Panc1 (cell line): ENCODE measurements around the gene RASSF8. TPM values are rescaled to one million over a fixed set of nuclear protein-coding genes. Genes with fewer than 3 reads are reported as not detected.

Source experiments
- ATAC-seq: fragments of 200-7000 bp; cut with Tn5 transposase; 2 replicates; pipeline ENCODE4 v1.9.1; 2020; ENCODE audit warnings: mild to moderate bottlenecking, moderate library complexity
- BruUV-seq: library from RNA; stranded (reverse); fragments of 400-500 nt; replicated peaks from 2 replicates; lab custom pipeline; 2021; lab: Mats Ljungman, UMichigan
- CTCF ChIA-PET: fragments of 300-600 bp; sonication (Branson Sonifier 250); formaldehyde crosslinking; loops from one replicate; lab custom pipeline; 2022; ENCODE audit warnings: antibody characterized with exemption; lab: Charles Lee
- POLR2A ChIA-PET: fragments of 300-600 bp; sonication (Branson Sonifier 250); formaldehyde crosslinking; loops from one replicate; lab custom pipeline; 2022; ENCODE audit warnings: antibody characterized with exemption; lab: Charles Lee
- DNase-seq: peaks from one replicate; pipeline ENCODE4 v3.0.0-alpha.2; 2010; ENCODE audit warnings: low read depth, low spot score
- H3K27ac ChIP-seq: 2 replicates; pipeline ENCODE4 v1.5.1; 2011; ENCODE audit warnings: mild to moderate bottlenecking, low read length, inconsistent platforms
- H3K27me3 ChIP-seq: fragments of 200-500 bp; sonication (Bioruptor generic); 2 replicates; pipeline ENCODE4 v1.6.0; 2014; ENCODE audit warnings: low read length, inconsistent platforms; ENCODE audit not compliant: control insufficient read depth, insufficient read depth
- H3K36me3 ChIP-seq: fragments of 200-500 bp; sonication (Bioruptor generic); 2 replicates; pipeline ENCODE4 v1.5.1; 2014; ENCODE audit warnings: inconsistent platforms, mild to moderate bottlenecking, low read length, moderate library complexity; ENCODE audit not compliant: control insufficient read depth, insufficient read depth
- H3K4me1 ChIP-seq: 2 replicates; pipeline ENCODE4 v1.5.1; 2011; ENCODE audit warnings: inconsistent platforms, mild to moderate bottlenecking, low read length, moderate library complexity; ENCODE audit not compliant: control insufficient read depth, insufficient read depth
- H3K4me3 ChIP-seq, 2 experiments: 2 replicates each; pipeline ENCODE4 v1.5.1; 2011 to 2012; ENCODE audit warnings: low read depth in 2 of 2, low read length in 2 of 2, mild to moderate bottlenecking in 2 of 2, inconsistent platforms in 1 of 2, moderate library complexity in 1 of 2
- H3K9me3 ChIP-seq: fragments of 200-500 bp; sonication (Bioruptor generic); 2 replicates; pipeline ENCODE4 v1.5.1; 2014; ENCODE audit warnings: low read depth, mild to moderate bottlenecking, inconsistent platforms, low read length, moderate library complexity; ENCODE audit not compliant: control insufficient read depth, insufficient read depth
- POLR2AphosphoS5 ChIP-seq: IDR thresholded peaks from 2 replicates; pipeline ENCODE4 v1.6.1; 2012; ENCODE audit warnings: mild to moderate bottlenecking, low read depth, low read length, moderate library complexity
- SIN3A ChIP-seq: IDR thresholded peaks from 2 replicates; pipeline ENCODE4 v1.6.1; 2012; ENCODE audit warnings: low read depth, mild to moderate bottlenecking, low read length, moderate library complexity, borderline replicate concordance; ENCODE audit not compliant: insufficient read depth
- TCF7L2 ChIP-seq: IDR thresholded peaks from 2 replicates; pipeline ENCODE4 v1.6.1; 2011; ENCODE audit warnings: mild to moderate bottlenecking, low read depth, low read length, inconsistent platforms
- in situ Hi-C: cut with HindIII; loops from 2 replicates; pipeline ENCODE4 v1.10.0; 2016; ENCODE audit warnings: low sequenced_read_pairs, low pct_unique_long_range_greater_than_20kb
- intact Hi-C: fragments of 100-400 bp; cut with micrococcal nuclease; formaldehyde crosslinking; loops from one replicate; pipeline ENCODE4 v1.10.0; 2022; ENCODE audit not compliant: unreplicated experiment
- total RNA-seq: library from RNA; stranded (reverse); gene quantifications from one replicate; pipeline ENCODE4 v1.2.1, GENCODE V29; 2021; ENCODE audit not compliant: unreplicated experiment
- TF ChIP-seq, protein P1 (sequence below): fragments of 450-650 bp; IDR thresholded peaks from 2 replicates; pipeline ENCODE4 v1.5.1; 2017; ENCODE audit warnings: mild to moderate bottlenecking
- TF ChIP-seq, protein P2 (sequence below), 2 experiments: IDR thresholded peaks; 2 replicates each; pipeline ENCODE4 v1.6.1; 2011 to 2012; ENCODE audit warnings: low read depth in 2 of 2, control low read depth in 1 of 2, low read length in 1 of 2, mild to moderate bottlenecking in 1 of 2, moderate library complexity in 1 of 2; ENCODE audit not compliant: insufficient read depth in 1 of 2

The RASSF8 gene
- total RNA-seq, 1 experiment from 2014 or later: 103 TPM

DNA sequence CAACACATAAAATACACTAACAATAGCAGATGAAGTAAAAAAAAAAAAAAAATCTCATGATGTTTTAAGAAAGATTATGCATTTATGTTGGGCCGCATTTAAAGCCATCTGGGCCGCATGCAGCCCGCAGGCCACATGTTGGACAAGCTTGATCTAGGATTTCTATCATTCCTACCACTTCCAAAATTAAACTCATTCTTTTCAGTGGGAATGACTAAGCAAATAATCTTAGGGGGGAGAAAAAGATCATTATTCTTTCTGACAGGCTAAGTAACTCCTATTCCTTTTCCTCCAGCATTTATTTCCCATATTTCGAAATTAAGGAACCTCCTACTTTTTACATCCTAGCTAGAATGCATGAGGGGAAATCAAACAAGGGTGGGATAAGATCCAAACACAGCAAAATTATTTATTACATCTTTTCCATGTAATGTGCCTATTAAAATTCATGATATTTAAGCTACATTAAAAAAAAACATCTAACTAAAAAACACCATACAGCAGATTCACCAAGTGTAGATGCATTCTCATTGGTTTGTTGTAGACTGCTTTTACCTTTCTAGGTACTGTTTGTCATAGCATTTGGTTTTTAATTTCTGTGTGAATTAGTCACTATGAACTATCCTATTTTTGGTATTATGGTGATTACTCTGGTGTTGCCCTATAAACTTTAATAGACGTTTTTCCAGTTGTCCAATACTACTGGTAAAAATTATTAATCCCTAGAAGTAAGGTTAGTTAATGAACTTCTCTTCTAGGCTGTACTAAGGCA lies 76.1 kb downstream of the RASSF8 start:
- H3K4me3 ChIP-seq: no peak overlapping the region
- intact Hi-C loops (no loop called here), in situ Hi-C loops (no loop called here)
- ATAC-seq (no peak), DNase-seq (no peak)
- no TSS peak for BruUV-seq
- POLR2A ChIA-PET: no interaction called here
- H3K36me3 ChIP-seq: no peaks in the 10 kb centered on the region
- no peaks in the 10 kb centered on the region for H3K9me3 ChIP-seq
- no peak for TF ChIP-seq TCF7L2
- TF ChIP-seq POLR2AphosphoS5: no peak
- TF ChIP-seq, protein P1, sequence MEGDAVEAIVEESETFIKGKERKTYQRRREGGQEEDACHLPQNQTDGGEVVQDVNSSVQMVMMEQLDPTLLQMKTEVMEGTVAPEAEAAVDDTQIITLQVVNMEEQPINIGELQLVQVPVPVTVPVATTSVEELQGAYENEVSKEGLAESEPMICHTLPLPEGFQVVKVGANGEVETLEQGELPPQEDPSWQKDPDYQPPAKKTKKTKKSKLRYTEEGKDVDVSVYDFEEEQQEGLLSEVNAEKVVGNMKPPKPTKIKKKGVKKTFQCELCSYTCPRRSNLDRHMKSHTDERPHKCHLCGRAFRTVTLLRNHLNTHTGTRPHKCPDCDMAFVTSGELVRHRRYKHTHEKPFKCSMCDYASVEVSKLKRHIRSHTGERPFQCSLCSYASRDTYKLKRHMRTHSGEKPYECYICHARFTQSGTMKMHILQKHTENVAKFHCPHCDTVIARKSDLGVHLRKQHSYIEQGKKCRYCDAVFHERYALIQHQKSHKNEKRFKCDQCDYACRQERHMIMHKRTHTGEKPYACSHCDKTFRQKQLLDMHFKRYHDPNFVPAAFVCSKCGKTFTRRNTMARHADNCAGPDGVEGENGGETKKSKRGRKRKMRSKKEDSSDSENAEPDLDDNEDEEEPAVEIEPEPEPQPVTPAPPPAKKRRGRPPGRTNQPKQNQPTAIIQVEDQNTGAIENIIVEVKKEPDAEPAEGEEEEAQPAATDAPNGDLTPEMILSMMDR: no peak
- TF ChIP-seq SIN3A: no peak
- H3K27ac ChIP-seq: peak overlapping the region; percentile 82
- peaks cover 83% of the 10 kb centered on the region for H3K4me1 ChIP-seq
- no peaks in the 10 kb centered on the region for H3K27me3 ChIP-seq
- CTCF ChIA-PET: interaction anchor here (0.7 kb wide), 1 partner anchor 819 kb away, joined by 3 read pairs; no protein-coding TSS in a partner anchor

DNA sequence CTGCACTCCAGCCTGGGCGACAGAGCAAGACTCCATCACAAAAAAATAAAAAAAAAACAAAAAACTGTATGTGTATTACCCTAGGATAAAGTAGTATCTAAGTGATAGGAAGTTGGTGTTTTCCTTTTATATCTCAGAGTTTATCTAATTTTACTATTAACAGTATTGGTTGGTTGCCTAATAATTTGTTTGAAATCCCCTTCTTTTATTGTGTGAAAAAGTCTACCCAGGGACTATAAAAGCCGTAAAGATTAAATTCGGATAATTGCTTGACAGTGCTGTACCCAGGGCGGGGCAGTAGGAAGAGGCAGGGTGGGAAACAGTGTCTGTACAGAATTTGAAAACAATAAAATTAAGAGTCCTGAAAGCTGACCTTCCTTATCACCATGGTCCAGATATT lies 78.4 kb downstream of the RASSF8 start:
- ChIA-PET CTCF (no interaction called here), POLR2A (no interaction called here)
- TF ChIP-seq, protein P1: no peak
- TF ChIP-seq, protein P2, sequence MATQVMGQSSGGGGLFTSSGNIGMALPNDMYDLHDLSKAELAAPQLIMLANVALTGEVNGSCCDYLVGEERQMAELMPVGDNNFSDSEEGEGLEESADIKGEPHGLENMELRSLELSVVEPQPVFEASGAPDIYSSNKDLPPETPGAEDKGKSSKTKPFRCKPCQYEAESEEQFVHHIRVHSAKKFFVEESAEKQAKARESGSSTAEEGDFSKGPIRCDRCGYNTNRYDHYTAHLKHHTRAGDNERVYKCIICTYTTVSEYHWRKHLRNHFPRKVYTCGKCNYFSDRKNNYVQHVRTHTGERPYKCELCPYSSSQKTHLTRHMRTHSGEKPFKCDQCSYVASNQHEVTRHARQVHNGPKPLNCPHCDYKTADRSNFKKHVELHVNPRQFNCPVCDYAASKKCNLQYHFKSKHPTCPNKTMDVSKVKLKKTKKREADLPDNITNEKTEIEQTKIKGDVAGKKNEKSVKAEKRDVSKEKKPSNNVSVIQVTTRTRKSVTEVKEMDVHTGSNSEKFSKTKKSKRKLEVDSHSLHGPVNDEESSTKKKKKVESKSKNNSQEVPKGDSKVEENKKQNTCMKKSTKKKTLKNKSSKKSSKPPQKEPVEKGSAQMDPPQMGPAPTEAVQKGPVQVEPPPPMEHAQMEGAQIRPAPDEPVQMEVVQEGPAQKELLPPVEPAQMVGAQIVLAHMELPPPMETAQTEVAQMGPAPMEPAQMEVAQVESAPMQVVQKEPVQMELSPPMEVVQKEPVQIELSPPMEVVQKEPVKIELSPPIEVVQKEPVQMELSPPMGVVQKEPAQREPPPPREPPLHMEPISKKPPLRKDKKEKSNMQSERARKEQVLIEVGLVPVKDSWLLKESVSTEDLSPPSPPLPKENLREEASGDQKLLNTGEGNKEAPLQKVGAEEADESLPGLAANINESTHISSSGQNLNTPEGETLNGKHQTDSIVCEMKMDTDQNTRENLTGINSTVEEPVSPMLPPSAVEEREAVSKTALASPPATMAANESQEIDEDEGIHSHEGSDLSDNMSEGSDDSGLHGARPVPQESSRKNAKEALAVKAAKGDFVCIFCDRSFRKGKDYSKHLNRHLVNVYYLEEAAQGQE (IDR thresholded peaks at IDR 0.05; ENCODE audit: insufficient read depth in 1 of 2, low read depth in 2 of 2, low read length in 1 of 2): no peak
- TF ChIP-seq TCF7L2: no peak
- TF ChIP-seq POLR2AphosphoS5: no peak
- TF ChIP-seq SIN3A: no peak
- Histone ChIP-seq H3K27me3 (no peaks in the 10 kb centered on the region), H3K4me3 (no peak overlapping the region), H3K36me3 (no peaks in the 10 kb centered on the region), H3K9me3 (no peaks in the 10 kb centered on the region), H3K4me1 (peaks cover 71% of the 10 kb centered on the region), H3K27ac (peak overlapping the region; percentile 45; the same call in 1 of the 2 replicates)
- in situ Hi-C loops: no loop called here
- no peak for DNase-seq
- ATAC-seq: no peak
- BruUV-seq: no TSS peak
- intact Hi-C loops: no loop called here
